Epidermal melanocyte (primary cell): ENCODE data around the gene KCTD16.

Experiments
- DNase-seq: peaks from one replicate; pipeline ENCODE4 v3.0.0; 2011; ENCODE audit warnings: low spot score; ENCODE audit not compliant: insufficient read length

The KCTD16 gene

DNA sequence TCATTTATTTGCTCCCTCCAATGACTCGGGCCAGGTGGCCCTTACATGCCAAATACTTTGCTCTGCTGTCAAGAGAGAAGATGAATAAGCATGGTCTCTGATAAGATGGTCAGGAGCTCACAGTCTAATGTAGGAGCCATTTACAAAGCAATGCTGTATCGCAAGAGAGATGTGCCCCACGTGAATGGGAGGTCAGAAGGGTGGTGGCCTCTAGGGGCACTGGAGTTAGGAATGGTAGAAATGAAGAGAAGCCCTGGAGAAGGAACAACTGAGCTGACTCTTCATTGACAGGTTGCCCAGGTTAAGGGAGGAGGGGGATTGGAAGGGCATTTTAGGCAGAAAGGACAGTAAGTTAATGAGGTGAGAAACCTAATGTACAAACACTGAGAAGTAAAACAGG, 286.5 kb downstream of the KCTD16 start:
- DNase-seq: no peak

DNA sequence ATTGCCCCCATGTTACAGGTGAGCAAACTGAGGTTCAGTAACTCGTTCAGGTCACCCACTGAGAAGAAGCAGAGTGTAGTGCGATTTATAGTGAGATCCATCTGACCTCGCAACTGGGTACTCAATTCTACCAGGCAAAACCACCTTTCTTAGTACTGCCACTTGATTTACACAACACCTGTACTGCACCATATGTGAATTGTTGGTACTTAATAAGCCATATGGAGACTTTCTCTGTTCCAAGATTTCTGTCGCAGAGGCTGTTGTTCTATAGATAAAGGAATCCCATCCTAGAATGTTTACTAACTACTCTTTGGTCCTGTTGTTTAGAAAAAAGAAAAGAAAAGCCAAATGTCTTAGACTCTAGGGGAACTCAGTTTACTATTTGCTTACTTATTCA, 287.5 kb downstream of the KCTD16 start:
- DNase-seq: no peak

DNA sequence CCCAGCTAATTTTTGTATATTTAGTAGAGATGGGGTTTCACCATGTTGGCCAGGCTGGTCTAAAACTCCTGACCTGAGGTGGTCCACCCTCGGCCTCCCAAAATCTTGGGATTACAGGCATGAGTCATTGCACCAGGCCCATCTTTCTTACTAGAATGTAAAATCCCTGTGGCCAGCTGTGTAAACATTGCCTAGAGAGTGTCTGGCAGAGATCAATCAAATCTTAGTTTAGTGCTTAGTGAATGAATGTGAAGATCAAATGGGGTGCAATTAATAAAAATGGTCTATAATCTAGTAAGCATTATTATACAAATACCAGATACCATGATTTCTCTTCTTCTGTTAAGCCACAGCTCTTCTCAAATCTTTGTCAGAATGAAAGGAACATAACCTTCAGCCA, 289.9 kb downstream of the KCTD16 start:
- no peak for DNase-seq

DNA sequence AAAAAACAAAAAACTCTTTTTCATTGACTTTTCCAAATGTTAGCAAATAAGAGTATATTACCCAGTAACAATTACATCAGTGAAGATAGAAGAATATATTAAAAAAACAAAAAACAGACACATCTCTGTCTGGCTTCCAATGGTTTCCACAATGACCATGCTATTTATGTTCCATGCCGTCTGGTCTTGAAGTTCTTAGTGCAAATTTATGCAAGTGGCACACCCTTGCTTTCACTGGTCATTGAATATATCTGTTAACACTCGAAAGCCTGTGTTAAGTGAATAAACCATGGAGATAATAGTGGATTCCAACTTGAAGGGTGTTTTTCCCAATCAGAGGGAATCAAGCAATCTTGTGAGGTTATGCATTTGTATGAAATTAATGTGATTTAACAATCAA, 291.9 kb downstream of the KCTD16 start:
- DNase-seq: no peak

DNA sequence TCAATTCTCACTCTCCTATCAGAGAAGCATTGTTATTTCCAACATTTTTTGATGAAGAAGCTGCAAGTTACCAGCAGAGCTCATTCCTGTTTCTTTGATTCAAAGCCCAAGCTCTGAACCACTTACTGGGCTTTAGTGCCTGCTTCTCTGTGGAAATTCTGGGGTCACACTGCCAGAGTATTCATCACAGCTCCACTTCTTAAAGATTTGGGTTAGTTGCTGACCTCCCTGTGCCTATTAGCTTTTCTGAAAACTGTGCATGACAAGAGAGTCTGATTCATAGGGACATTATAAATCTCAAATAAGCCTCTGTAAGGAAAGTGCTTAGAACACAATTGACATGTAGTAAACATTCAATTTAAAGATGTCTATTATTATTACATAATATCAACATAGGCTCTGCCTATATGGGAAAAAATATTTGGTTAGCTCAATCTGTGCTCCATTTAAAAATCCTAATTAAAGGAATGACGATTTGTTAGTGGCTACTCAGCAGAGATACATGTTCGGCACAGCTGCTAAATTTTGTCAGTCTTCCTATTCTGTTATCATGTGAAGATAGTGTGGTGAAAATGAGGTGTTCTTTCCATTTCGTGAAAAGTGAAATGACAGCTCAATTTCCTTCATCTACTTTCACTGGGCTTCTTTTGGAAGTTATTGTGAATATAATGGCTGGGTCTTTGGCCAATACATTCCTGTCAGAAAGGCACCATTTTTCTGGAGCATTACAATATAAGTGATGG, 293.0 kb downstream of the KCTD16 start:
- DNase-seq: no peak

DNA sequence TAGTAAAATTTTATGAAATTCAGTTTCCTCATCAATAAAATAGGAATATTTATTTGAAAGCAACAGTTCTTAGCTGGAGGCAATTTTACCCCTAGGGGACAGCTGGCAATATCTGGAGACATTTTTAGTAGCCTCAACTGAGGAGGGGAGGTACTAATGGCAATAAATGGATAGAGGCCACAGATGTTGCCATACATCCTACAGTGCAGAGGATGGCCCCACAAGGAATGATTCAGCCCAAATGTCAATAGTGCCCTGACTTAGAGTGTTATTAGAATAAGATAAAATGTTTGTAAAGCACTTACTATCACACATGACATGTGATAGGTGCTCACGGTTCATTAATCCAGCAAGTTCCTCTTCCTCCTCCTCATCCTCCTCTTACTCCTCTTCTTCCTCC, 293.6 kb downstream of the KCTD16 start:
- no peak for DNase-seq

DNA sequence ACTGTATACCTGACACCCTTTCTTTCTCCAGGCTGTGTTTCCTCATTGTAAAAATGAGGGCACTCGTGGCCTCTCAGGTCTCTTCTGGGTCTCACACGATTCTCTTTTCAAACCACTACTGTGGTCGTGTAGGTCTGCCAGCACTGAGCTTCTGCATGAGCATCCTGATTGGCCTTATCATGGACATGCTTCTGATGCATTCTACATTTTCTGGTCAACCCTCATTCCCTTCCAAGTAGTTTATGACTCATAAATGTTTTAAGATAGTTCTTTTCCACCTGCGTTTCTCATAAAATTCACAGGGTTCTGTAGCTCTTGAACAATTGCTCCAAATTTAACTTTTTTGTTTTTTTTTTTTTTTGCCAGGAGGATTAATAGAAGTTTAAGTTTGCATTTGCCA, 294.8 kb downstream of the KCTD16 start:
- no peak for DNase-seq

DNA sequence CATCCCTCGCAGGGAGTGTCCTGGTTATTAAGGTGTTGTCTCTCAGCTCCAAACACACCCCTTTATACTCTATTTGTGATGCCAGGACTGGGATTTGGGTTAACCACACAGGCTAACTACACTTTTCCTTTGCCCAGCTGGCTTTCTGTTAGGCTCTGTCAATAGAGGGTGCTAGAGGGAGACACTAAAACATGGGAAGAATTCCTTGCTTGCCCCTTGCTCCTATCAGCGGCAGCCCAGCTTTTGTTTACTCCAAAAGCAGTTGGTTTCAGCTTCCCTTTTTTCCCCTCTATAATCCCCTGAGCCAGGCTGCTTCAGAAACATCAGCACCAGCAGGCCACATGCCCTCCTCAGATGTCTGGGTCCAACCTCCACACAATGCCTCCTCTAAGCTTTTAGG, 297.1 kb downstream of the KCTD16 start:
- DNase-seq: no peak

DNA sequence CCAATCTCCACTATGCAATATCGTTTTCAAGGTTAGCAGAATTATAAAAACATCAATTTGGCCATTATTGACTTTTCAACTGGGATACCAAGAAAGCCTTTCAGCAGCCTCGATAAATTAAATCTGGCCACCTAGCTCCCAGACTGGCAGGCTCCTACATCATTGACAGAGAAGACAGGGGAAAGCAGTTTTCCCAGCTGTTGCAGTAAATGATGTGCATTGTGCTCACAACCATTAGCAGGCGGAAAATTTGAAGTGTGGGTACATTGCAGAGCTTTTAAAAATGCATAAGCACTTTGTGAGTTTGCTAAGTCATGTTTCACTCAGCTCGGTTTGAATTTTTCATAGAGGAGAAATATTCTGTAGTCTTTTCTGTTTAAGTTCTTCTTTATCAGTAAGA, 297.9 kb downstream of the KCTD16 start:
- no peak for DNase-seq

DNA sequence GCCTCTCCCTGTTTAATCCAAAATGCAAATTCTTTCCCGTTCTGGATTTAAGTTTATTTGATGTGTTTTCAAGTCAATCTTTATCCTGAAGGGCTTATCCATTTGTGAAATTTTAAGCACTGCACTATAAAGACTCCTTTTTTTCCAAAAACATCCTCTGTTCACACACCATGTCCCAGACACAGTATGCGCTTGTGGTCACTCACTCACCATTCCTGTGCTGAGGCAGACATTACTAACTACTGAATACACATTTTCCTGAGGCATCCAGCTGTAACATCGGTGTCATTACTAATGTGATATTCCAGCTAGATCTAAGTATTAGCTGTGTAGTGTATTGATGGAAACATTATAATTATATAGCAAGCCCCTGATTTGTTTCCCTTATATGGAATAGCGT, 298.4 kb downstream of the KCTD16 start:
- no peak for DNase-seq

DNA sequence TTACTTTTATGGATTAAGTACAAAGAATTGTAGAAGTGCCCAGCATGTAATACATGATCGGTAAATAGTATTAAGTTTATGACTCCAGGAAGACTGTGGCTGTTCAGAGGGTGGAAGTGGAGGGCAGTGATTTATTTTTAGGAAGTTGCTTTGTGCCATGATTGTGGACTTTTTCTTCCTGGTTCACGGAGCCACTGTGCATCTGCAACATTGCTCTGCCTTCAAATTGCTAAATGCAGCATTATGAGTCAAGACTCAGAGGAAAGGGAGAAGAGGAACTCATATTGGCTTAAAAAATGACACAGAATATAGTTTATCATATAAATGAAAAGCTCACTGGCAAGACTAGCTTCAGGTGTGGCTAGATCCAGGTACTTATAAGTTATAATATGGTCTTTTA, 301.5 kb downstream of the KCTD16 start:
- DNase-seq: no peak

DNA sequence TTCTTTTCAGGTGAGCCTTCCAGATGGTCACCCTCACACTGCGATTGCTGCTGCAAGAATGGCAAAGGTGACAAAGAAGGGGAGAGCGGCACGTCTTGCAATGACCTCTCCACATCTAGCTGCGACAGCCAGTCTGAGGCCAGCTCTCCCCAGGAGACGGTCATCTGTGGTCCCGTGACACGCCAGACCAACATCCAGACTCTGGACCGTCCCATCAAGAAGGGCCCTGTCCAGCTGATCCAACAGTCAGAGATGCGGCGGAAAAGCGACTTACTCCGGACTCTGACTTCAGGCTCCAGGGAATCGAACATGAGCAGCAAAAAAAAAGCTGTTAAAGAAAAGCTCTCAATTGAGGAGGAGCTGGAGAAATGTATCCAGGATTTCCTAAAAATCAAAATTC, 303.0 kb downstream of the KCTD16 start:
- no peak for DNase-seq

DNA sequence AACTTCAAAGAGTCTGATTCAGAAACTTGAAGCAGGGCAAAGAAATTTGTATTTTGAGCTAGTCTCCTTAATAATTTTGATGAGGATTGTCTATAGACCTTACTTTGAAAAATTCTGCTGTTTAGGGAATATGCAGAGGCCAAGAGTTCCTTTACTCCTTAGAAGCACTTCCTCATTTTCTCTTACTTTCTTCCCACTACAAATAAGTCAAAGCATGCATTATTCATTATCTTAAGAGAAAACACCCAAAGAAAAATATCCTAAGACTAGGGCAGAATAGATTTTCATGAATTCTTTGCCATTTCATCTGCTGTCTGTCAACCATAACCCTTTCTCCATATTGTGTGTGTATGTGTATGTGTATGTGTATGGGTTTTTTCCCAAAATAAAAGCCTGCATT, 307.9 kb downstream of the KCTD16 start:
- DNase-seq: no peak

DNA sequence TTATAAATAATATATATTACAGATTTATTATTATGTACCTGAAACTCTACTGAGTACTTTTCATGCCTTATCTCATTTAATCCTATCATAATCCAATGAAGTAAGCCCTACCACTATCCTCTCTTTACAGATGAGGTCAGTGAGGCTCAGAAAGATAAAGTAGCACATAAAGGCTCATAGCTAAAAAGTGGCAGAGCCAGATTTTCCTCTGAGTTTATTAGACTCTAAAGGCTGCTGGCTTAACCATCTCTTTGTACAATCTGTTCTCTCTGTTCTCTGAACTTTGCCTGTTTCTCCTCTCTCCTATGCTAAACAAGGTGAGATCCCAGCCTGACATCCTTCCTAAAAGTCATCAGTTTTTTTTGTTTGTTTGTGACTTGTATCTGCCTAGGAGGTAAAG, 311.2 kb downstream of the KCTD16 start:
- DNase-seq: no peak

DNA sequence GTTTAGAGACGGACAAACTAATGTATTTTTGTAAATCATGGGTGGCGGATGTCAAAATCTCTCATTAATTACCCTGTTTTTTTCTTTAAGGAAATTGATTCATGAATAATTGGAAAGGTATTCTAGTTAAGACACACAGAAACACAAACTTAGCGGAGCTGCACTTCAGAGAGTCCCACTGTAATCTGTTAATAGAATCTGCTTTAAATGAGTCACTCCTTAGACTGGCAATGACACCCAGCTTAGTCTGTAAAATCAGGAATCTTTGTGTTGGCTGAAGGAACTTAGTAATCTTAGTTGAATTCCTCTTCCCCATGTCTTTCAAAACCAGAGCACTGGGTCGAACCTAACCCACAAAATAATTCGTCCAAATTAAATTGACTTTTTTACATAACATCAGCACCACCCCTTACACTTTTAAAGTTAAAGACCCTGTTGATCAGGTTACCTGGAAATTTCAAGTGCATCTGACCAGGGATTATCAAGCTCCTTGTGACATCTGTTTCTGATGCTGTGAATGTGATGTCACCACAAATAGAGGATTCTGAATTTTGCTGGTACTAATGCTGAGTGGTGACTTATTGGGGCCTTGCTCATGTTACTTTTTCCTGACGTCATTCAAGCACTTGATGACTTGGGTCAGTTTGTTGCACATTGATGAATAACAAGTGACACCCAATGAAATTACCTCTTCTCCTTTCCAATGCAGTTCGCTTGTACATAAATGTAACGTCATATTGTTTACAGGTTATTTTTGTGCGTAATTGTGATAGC, 313.6 kb downstream of the KCTD16 start:
- DNase-seq: no peak

DNA sequence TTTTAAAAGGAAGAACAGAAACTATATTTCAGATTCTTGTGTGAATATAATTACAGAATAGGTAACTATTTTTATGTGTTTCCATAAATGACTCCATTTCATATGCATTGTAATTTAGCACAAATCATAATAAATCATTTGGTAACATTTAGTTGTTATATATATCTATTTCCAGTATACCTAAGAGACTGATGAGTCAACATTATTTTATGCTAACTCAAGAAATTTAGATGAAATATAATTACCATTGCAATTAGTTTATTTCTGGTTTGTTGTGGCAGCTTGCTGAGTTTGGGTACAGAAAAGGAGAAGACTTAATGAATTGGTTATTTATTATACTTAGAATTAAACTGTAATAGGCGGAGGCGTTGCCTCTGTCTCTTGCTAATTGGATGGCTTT, 314.9 kb downstream of the KCTD16 start:
- DNase-seq: no peak

DNA sequence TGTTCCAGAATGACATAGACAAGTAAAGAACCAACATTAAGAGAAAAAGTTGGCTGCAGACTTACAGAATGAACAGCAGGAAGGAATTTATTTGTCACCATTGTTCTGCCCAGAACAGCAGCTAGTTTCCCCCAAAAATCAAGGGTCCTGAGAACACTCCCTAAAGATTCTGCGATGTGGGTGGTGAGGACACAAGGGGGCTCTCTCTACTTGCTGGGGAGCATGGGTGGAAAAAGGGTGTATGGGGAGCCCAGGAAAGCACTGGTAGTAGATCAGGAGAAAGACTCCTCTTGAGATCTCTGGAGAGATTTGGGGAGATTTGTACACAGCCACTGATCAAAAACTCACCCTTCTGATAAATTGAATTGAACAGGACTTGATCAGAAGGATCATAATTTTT, 316.5 kb downstream of the KCTD16 start:
- DNase-seq: no peak

DNA sequence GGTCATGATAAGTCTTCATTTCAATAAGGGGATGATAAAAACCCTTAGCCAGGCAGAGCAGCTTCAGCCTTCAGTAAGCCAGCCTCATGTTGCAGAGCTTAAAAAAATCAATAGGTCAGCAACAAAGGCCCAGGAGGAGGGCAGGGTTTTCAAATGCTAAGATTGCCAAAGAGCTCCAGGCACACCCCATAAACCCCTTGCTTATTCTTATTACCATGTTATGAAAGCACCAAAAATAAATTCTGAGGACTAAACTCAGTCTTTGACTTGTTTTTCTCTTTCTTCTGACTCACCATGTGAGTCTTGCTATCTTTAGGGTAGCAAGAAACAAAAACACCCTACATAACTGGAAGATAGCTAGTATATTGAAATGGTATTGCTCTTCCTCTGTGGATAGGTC, 317.1 kb downstream of the KCTD16 start:
- no peak for DNase-seq

DNA sequence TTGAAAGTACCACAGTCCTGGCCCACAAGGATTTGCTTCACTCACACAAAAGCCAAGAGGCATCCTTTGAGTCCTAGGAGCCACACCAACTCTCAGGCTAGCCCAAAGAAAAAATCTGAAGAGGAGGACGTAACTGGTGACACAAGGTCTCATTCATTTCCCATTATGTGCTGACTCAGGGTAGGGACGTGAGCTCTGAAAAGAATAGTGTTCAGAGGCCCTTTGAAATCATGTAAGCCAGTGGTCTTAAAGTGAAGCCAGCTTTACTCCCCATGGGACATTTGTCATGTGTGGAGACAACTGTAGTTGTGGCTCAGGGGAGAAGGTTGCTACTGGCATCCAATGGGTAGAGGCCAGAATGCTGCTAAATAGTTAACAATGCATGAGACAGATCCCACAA, 332.4 kb downstream of the KCTD16 start:
- no peak for DNase-seq

DNA sequence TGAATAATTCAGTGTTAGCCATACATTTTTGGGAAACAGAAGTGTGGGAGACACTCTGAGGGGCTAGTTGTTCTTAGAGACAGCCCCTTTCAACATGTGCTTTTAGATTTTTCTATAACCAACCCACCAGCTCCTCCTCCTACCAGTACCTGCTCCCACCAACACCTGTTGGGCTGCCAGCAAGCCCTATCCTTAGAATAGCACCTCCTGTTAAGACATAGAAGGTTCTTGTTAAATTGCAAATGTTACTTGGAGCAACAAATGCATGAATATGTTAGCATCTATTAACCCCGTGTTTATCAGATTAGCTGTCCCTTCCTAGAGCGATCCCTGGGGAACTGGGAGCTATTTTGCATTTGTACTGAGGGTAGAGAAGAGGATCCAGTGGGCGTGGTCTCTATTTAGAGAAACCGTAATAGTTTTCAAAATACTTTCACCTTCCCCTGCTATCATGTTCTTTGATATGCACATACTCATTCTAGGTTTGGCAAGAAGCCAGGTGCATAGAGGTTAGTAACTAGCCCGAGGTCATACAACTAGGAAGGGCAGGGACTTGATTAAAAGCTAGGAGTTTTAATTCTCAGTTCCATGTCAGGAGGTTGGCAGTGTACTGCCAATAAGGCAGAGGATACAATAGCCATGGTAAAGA, 334.4 kb downstream of the KCTD16 start:
- DNase-seq: no peak

DNA sequence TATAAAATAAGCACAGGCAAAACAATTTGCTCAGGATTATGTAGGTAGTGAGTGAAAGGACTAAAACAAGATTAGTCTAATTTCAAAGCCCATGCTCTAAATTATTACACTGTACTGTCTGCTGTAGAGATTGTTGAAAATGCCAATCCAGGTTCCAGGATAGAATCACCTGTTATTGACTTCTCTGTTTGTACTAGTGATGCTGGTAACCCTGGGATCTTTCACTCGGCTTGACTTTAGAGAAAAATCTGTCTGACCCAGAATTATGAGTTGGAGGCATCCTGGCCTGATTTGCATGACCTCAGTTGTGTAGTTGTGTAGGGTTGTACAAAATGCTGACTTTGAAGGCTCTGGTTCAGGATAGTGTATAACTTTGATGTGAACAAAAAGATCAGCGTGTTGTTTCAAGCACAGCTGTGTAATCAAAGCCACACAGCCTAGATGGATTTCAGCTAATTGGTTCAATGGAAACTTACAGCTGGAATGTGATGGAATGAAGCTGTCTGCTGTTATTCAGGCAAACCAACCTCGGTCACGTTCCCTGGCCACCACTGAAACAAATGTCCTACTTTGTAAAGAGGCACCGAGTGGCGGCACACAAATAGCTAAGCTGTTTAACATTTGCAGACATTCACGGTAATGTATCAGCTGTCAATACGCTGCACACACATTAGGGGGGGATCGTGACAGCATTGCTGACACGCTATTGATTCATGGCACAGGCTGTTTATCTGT, 340.3 kb downstream of the KCTD16 start:
- DNase-seq: no peak

DNA sequence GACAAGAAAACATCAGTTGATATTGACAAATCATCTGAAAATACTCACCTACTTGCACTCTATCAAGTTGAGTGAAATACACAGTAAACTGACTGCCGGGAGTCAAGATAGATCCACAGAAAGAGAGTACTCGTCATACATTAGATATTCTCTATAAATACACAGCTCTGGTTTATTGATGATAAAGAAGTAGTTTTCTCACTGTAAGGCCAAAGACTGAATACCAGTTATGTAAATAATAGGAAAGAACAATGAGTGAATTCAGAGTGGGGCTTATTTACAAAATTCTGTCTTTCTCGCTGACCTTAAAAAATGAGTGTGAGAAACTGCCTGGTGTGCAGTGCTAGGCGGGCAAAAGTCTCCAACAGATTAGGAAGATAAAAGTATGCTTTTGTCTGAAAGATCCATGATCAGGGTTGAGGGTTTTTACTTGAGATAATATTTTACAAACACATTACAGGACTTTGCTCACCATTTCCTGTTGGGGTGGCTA, 341.0 kb downstream of the KCTD16 start:
- no peak for DNase-seq
